NCI-H748 treated with DMSO at 0.1 percent for 48 hours (cell line): ENCODE data around the gene TFAP2A.

Experiments
- DNase-seq: peaks from one replicate; lab custom pipeline; 2025; lab: John Stamatoyannopoulos, UW

Gene TFAP2A

GRCh38 chr6:10425975-10426780 lies 11.3 kb upstream of the TFAP2A start:
- peak; percentile 64 for DNase-seq

GRCh38 chr6:10425176-10425974 lies 10.5 kb upstream of the TFAP2A start:
- no peak for DNase-seq

GRCh38 chr6:10424040-10424439 lies 9.2 kb upstream of the TFAP2A start:
- no peak for DNase-seq

- no peak for DNase-seq
Observed at GRCh38 chr6:10422737-10423034, 7.8 kb upstream of the TFAP2A start.

GRCh38 chr6:10421921-10422736 lies 7.3 kb upstream of the TFAP2A start:
- DNase-seq: no peak

- no peak for DNase-seq
Observed at GRCh38 chr6:10421158-10421920, 6.5 kb upstream of the TFAP2A start.

DNA sequence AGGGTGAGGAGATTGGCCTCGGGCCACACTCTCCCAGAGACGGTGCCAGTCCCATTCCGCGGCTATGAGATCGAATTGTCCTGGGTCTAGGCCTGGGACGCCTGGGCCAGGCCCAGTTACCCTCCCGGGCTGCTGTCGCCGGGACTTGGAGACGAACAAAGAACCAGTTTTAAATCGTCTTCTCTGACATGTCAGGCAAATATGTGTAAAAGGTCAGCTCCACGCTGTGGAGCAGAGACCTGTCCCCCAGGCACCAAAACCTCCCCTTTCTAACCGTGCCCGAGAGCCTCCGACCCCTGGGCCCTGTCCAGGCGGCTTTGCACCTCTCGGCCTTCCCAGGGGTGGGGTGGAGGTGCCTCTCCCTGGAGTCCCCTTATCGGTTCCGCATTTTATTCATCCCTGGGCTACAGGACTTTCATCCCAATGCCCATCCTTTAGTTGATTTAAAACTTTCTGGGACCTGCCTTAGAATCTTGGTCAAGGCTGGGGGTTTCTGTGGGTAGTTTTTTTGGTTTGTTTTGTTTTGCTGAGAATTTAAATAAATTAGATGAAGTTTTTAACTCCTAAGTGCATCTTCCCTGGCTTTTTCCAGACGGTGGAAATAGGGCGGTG lies 5.8 kb upstream of the TFAP2A start:
- DNase-seq: no peak

GRCh38 chr6:10419749-10420545 lies 5.1 kb upstream of the TFAP2A start:
- DNase-seq: no peak

GRCh38 chr6:10418862-10419748 lies 4.2 kb upstream of the TFAP2A start:
- DNase-seq: no peak

DNA sequence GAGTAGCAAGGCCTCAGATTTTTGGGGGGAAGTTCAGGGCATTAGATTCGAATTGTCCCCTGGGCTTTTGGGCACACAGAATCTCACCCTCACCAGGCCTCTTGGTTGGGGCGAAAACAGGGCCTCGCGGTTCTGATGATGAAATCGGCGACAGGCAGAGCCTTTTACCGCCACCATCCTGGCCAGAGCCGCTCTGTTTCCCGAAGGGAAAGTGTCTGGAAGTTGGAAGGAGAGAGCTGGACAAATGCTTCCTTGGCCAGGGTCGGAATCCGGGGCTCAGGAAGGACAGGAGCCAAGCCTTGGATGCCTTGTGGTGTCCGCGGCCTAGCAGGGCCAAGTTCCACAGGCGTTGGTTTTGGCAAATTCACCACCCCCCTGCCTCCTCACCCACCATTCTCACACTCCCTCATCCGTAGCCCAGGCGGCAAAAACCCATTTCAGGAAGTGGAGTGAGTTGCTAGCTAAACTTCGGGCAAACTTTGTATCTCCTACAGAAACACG lies 3.5 kb upstream of the TFAP2A start:
- no peak for DNase-seq

DNA sequence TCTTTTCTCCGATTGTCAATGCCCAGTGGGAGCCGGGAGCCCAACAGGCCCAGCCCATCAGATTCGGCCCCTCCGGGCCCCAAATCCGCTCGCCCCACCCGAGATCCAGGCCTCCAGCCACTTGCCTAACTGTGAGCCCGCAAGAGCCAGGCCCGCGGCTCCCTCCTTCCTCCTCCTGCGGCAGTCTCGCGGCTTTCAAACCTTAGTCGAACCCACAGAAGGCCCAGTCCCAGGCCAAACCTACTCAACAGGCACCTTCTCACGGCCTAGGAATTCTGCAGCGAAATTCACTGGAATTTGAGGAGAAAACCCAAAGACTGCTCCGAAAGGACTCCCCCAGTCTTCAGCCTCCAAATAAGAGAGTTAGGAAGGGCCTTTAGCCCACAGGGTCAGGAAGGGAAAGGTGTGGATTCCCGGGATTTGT lies 2.8 kb upstream of the TFAP2A start:
- DNase-seq: no peak

GRCh38 chr6:10416863-10417641 lies 2.2 kb upstream of the TFAP2A start:
- no peak for DNase-seq

DNA sequence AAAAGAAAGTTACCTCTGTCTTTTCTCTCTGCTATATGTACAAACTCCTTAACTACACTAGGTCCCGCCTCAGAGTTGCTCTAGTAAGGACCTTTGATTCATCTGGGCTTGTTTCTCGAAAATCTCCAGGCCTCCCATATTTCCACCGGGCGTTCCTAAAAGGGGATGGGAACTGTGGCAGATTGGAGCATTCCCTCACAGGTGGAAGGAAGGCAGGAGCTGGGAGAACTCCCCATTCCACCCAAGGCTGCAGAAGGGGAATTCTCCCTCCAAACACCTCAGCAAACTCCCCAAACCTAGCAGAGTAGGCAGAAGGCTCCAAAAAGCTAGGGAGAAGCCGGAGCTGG lies 1.6 kb upstream of the TFAP2A start:
- DNase-seq: no peak

DNA sequence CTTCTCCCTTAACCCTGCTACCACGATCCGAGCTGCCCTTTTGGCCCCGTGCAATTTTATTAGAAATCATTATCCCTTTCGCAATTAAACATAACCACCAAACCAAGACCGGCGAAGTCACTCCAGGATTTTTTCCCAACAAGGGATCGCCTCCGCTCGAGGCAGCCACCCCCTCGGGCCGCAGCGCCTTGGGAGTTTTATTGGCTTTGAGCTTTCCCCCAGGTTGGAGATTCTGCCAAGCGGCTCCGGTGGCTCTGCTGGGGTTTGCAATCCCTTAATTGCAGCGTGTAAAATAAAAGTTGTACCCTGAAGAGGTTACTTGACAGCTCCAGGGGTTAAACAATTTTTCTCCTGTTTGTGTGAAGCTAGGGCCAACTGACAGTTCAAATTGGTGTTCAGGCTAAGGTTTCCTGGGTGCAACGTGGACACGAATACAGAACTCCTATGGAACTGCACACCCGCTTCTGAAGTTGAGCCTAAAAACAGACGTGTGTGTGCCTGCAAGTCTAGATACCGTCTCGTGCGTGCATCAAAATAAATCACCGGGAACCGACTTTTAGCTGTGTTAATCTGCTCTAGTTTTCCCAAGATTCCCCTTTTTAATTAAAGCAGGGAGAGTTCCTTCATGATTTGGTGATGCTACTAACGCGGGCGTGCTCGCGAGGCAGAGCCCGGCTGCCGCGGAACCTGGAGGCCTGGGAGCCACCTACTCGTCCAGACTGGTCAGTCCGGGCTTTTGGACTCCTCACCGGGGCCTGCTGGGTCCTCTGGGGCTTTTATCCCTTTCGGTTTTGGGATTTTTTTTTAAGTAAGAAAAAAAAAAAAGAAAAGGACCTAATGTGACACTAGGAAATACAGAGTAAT lies 975 bp upstream of the TFAP2A start:
- no peak for DNase-seq

DNA sequence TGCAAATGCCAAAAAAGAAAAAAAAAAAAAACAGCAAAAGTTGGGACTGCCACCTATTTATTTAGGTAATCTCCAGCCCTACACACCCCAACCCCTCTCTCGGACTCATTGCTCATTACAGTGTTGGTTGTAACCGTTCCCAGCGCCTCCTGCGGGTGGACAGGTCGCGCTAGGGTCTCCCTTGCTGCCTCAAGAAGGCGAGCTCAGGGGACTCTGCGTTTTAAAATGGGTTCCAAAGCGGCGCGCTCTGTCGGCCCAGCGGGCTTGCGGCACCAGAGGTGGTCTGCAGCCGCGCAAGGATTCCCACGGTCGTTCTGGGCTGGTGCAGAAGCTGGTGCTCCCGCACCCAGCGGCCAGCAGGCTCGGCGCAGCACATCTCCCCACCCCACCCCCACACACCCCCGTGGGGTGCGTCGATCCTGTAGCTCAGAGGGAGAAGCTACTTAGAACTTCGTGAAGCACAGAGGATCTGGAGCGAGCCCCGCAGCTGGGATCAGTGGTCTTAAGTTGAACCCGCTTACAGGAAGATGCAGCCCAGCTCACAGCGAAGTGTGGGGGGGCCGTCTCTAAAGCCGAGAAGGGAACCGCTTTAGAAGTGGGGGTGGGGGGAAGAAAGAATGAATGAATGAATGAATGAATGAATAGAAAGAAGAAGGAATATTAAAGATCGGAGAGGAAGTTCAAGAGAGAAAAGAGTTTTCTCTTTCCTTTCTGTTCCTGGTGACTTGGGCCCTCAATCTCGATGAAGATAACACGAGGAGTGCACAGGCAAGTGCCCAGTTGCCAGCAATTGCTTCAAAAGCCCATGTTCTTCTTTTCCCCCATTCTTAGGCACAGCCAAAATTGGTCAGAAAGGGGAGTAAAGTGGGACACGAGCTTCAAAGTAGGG lies 780 bp downstream of the TFAP2A start:
- DNase-seq: peak; percentile 55

DNA sequence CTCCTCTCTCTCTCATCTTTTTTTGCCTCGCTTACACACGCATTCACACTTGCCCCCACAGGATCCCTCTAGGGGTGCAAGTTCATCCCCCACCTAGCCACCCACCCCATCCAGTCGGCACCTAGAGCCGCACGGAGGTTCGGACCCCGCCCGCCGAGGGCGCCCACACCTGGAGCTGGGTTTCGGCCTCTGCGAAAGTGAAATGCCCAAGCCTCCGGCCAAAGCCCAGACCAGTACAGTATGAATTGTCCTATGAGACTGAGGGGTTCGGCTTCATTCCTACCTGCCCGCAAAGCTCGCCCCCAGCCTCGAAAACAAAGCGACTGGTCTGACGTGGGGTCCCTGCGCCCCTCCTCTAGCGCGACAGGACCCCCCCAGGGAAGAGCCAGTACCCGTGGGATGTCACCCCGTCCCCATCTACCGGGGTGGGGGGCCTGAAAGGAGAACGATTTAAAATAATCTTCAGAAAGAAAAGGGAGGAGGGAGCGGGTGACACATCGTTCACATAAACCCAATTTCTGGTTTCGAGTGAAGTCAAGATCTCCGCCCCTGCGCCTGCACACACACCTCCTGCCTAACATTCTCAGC lies 1.5 kb downstream of the TFAP2A start:
- DNase-seq: no peak
